K562 (cell line): ENCODE data around the gene G6PC3. TPM values are rescaled to one million over a fixed set of nuclear protein-coding genes. Genes with fewer than 3 reads are reported as not detected.

Source experiments
- ASH1L ChIP-seq: fragments of 450-650 bp; IDR thresholded peaks from 2 replicates; pipeline ENCODE4 v1.6.1; 2018; ENCODE audit warnings: borderline replicate concordance, mild to moderate bottlenecking, low read depth; ENCODE audit not compliant: partially characterized antibody
- BRCA1 ChIP-seq, 2 experiments: fragments of 450-650 bp in 1 of 2; sonication (generic) in 1 of 2; formaldehyde crosslinking in 1 of 2; IDR thresholded peaks; 2 replicates each; pipeline versions ENCODE4 v1.5.0 to v1.6.1; 2017 to 2020; ENCODE audit warnings: mild to moderate bottlenecking in 1 of 2, missing genetic modification reagents in 1 of 2
- CEBPB ChIP-seq: fragments of 450-650 bp; IDR thresholded peaks from 2 replicates; pipeline ENCODE4 v1.6.1; 2016; ENCODE audit warnings: missing genetic modification characterization, missing compliant biosample characterization
- GTF2F1 ChIP-seq: IDR thresholded peaks from 2 replicates; pipeline ENCODE4 v1.6.1; 2011; ENCODE audit warnings: low read depth, low read length, improper control_type of control experiment
- MECOM ChIP-seq: fragments of 250-450 bp; sonication (Bioruptor Pico); IDR thresholded peaks from 2 replicates; pipeline ENCODE4 v1.8.0; 2022; ENCODE audit warnings: inconsistent platforms
- RBBP5 ChIP-seq: fragments of 200-600 bp; sonication (generic); IDR thresholded peaks from 2 replicates; pipeline ENCODE4 v1.6.1; 2012; ENCODE audit warnings: borderline replicate concordance, mild to moderate bottlenecking, low read length, control low read depth, inconsistent platforms; ENCODE audit not compliant: insufficient read depth, poor library complexity, severe bottlenecking
- SIN3A ChIP-seq, 2 experiments: fragments of 150-350 bp in 1 of 2; IDR thresholded peaks; 2 replicates each; pipeline ENCODE4 v1.6.1; 2011 to 2016; ENCODE audit warnings: borderline replicate concordance in 2 of 2, low read depth in 2 of 2, low read length in 2 of 2, mild to moderate bottlenecking in 2 of 2, moderate library complexity in 2 of 2; ENCODE audit not compliant: control insufficient read depth in 1 of 2
- U2AF1 ChIP-seq: fragments of 200-400 bp; formaldehyde crosslinking; optimal IDR thresholded peaks from 2 replicates; pipeline ENCODE3; 2017; ENCODE audit warnings: mild to moderate bottlenecking, low read depth, low read length, moderate library complexity
- ZNF75A ChIP-seq: fragments of 450-650 bp; formaldehyde crosslinking; IDR thresholded peaks from 2 replicates; pipeline ENCODE4 v1.4.0; 2020; ENCODE audit warnings: mild to moderate bottlenecking
- ZNF780A ChIP-seq: fragments of 250-450 bp; sonication (Bioruptor Pico); IDR thresholded peaks from 2 replicates; pipeline ENCODE4 v1.5.0; 2021; ENCODE audit warnings: mild to moderate bottlenecking
- polyA plus RNA-seq, 8 experiments: library from polyadenylated mRNA; depleted of rRNA in 4 of 8; stranded (reverse) in 5 of 8; unstranded in 3 of 8; fragments of >200 nt; fragmentation: Nextera tagmentation in 2 of 8; fragmentation: Illumina TruSeq in 1 of 8; extraction: Ambion mirVana in 2 of 8; extraction: Trizol in 1 of 8; gene quantifications; 2 replicates each; pipeline versions ENCODE4 v1.2.1 to v1.2.3, GENCODE V29; 2011 to 2014; ENCODE audit warnings: inconsistent platforms in 1 of 8, missing spikeins in 1 of 8
- total RNA-seq, 7 experiments: library from RNA; depleted of rRNA in 6 of 7; stranded (reverse); fragments of >200 nt in 6 of 7; fragmentation: Illumina TruSeq in 2 of 7; extraction: Trizol in 2 of 7; gene quantifications; 2 replicates each; pipeline versions ENCODE4 v1.2.1 to v1.2.3, GENCODE V29; 2011 to 2021; ENCODE audit warnings: low replicate concordance in 1 of 7
- TF ChIP-seq, protein P1 (sequence below): sonication (generic); formaldehyde crosslinking; IDR thresholded peaks from 2 replicates; pipeline ENCODE4 v1.8.1; 2022; ENCODE audit warnings: missing genetic modification reagents
- TF ChIP-seq, protein P2 (sequence below): fragments of 450-650 bp; IDR thresholded peaks from 2 replicates; pipeline ENCODE4 v1.6.1; 2016; ENCODE audit warnings: borderline replicate concordance
- TF ChIP-seq, protein P3 (sequence below), 2 experiments: IDR thresholded peaks; 2 replicates each; pipeline ENCODE4 v1.6.1; 2011; ENCODE audit warnings: borderline replicate concordance in 1 of 2, control low read depth in 1 of 2, low read depth in 1 of 2, low read length in 1 of 2, mild to moderate bottlenecking in 1 of 2, mixed read lengths in 1 of 2, moderate library complexity in 1 of 2; ENCODE audit not compliant: insufficient read depth in 1 of 2, insufficient read length in 1 of 2, poor library complexity in 1 of 2, severe bottlenecking in 1 of 2; ENCODE audit errors: extremely low read depth in 1 of 2
- TF ChIP-seq, protein P4 (sequence below): sonication (generic); IDR thresholded peaks from 2 replicates; pipeline ENCODE4 v1.6.1; 2016
- TF ChIP-seq, protein P5 (sequence below): fragments of 450-650 bp; IDR thresholded peaks from 2 replicates; pipeline ENCODE4 v1.6.1; 2017; ENCODE audit warnings: antibody characterized with exemption, mild to moderate bottlenecking

Gene G6PC3
- total and polyA plus RNA-seq, 9 of the 15 experiments (the other 6 are each of a cell fraction or from before 2014, with no cell fraction given): 10.4 to 57.8 (median 31.1) TPM

DNA sequence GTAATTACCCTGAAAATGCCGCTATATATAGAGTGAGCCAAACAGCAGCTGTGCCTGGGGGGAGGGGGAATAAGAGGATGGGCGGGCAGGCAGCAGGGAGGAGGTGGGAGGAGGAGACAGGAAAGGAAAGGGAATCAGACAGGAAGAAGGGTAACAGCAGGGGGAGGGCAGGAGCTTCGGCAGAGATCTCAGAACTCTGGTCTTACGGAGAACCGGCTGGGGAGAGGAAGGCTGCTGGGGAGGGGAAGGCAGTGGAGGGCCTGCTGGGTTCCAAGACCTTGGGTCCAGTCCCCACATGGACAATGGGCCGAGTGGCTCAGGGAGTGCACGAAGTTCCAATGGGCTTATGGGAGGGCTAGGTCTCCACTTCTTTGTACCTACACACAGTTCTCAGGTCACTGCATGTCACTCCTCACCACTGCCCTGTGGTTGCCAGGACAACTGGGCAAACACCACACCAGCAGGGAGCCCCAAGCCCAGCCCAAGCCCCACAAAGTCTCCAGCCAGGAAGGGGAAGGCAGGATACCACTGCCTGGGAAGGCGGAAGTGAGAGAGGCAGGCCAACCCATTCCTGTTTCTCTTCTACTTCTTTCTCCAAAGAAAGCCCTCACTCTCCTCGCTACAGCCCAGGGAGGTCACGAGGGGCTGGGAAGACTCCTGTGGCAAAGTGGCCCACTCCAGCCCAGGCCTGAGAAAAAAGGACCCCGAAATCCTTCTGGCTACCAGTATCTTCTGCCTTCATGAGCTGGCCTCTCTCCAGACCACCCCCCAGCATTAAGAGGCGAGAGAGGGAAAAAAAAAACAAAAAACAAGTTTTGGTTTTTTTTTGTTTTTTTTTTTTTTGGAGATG is 25.3 kb downstream of the G6PC3 start (continued):
- TF ChIP-seq, protein P1, sequence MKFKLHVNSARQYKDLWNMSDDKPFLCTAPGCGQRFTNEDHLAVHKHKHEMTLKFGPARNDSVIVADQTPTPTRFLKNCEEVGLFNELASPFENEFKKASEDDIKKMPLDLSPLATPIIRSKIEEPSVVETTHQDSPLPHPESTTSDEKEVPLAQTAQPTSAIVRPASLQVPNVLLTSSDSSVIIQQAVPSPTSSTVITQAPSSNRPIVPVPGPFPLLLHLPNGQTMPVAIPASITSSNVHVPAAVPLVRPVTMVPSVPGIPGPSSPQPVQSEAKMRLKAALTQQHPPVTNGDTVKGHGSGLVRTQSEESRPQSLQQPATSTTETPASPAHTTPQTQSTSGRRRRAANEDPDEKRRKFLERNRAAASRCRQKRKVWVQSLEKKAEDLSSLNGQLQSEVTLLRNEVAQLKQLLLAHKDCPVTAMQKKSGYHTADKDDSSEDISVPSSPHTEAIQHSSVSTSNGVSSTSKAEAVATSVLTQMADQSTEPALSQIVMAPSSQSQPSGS (CRISPR knock-in tag): no peak
- TF ChIP-seq ASH1L: no peak
- TF ChIP-seq ZNF780A (CRISPR knock-in tag): no peak
- TF ChIP-seq, protein P2, sequence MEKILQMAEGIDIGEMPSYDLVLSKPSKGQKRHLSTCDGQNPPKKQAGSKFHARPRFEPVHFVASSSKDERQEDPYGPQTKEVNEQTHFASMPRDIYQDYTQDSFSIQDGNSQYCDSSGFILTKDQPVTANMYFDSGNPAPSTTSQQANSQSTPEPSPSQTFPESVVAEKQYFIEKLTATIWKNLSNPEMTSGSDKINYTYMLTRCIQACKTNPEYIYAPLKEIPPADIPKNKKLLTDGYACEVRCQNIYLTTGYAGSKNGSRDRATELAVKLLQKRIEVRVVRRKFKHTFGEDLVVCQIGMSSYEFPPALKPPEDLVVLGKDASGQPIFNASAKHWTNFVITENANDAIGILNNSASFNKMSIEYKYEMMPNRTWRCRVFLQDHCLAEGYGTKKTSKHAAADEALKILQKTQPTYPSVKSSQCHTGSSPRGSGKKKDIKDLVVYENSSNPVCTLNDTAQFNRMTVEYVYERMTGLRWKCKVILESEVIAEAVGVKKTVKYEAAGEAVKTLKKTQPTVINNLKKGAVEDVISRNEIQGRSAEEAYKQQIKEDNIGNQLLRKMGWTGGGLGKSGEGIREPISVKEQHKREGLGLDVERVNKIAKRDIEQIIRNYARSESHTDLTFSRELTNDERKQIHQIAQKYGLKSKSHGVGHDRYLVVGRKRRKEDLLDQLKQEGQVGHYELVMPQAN: no peak
- TF ChIP-seq BRCA1 (IDR thresholded peaks at IDR 0.05): no peak
- no peak for TF ChIP-seq BRCA1 (CRISPR knock-in tag; IDR thresholded peaks at IDR 0.05)
- no peak for TF ChIP-seq SIN3A (IDR thresholded peaks at IDR 0.05; ENCODE audit: borderline replicate concordance in 2 of 2, control insufficient read depth in 1 of 2, low read depth in 2 of 2, low read length in 2 of 2)
- no peak for TF ChIP-seq GTF2F1
- peak; percentile 67 for TF ChIP-seq RBBP5
- TF ChIP-seq, protein P3, sequence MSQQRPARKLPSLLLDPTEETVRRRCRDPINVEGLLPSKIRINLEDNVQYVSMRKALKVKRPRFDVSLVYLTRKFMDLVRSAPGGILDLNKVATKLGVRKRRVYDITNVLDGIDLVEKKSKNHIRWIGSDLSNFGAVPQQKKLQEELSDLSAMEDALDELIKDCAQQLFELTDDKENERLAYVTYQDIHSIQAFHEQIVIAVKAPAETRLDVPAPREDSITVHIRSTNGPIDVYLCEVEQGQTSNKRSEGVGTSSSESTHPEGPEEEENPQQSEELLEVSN (IDR thresholded peaks at IDR 0.05; ENCODE audit: borderline replicate concordance in 1 of 2, extremely low read depth in 1 of 2, insufficient read depth in 1 of 2, insufficient read length in 1 of 2, low read depth in 1 of 2, low read length in 1 of 2, poor library complexity in 1 of 2, severe bottlenecking in 1 of 2): no peak
- no peak for TF ChIP-seq U2AF1
- no peak for TF ChIP-seq CEBPB
- TF ChIP-seq MECOM (CRISPR knock-in tag): no peak
- TF ChIP-seq, protein P4, sequence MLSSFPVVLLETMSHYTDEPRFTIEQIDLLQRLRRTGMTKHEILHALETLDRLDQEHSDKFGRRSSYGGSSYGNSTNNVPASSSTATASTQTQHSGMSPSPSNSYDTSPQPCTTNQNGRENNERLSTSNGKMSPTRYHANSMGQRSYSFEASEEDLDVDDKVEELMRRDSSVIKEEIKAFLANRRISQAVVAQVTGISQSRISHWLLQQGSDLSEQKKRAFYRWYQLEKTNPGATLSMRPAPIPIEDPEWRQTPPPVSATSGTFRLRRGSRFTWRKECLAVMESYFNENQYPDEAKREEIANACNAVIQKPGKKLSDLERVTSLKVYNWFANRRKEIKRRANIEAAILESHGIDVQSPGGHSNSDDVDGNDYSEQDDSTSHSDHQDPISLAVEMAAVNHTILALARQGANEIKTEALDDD: no peak; the same call in 1 of the 2 replicates
- no peak for TF ChIP-seq ZNF75A (CRISPR knock-in tag)
- TF ChIP-seq, protein P5, sequence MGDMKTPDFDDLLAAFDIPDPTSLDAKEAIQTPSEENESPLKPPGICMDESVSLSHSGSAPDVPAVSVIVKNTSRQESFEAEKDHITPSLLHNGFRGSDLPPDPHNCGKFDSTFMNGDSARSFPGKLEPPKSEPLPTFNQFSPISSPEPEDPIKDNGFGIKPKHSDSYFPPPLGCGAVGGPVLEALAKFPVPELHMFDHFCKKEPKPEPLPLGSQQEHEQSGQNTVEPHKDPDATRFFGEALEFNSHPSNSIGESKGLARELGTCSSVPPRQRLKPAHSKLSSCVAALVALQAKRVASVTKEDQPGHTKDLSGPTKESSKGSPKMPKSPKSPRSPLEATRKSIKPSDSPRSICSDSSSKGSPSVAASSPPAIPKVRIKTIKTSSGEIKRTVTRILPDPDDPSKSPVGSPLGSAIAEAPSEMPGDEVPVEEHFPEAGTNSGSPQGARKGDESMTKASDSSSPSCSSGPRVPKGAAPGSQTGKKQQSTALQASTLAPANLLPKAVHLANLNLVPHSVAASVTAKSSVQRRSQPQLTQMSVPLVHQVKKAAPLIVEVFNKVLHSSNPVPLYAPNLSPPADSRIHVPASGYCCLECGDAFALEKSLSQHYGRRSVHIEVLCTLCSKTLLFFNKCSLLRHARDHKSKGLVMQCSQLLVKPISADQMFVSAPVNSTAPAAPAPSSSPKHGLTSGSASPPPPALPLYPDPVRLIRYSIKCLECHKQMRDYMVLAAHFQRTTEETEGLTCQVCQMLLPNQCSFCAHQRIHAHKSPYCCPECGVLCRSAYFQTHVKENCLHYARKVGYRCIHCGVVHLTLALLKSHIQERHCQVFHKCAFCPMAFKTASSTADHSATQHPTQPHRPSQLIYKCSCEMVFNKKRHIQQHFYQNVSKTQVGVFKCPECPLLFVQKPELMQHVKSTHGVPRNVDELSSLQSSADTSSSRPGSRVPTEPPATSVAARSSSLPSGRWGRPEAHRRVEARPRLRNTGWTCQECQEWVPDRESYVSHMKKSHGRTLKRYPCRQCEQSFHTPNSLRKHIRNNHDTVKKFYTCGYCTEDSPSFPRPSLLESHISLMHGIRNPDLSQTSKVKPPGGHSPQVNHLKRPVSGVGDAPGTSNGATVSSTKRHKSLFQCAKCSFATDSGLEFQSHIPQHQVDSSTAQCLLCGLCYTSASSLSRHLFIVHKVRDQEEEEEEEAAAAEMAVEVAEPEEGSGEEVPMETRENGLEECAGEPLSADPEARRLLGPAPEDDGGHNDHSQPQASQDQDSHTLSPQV: peak; percentile 76
